Hepatocyte (in vitro differentiated cells): Measurements from ENCODE around the gene PLCD1. TPM values are rescaled to one million over a fixed set of nuclear protein-coding genes. Genes with fewer than 3 reads are reported as not detected.

Source experiments
- DNase-seq: peaks from one replicate; pipeline ENCODE4 v3.0.0-alpha.2; 2016; ENCODE audit warnings: low spot score
- H2AFZ ChIP-seq: fragments of 200-600 bp; sonication (generic); 2 replicates; pipeline ENCODE4 v1.6.0; 2016; ENCODE audit warnings: antibody characterized with exemption, mild to moderate bottlenecking
- H3K27ac ChIP-seq: fragments of 200-600 bp; sonication (generic); 2 replicates; pipeline ENCODE4 v1.5.1; 2016; ENCODE audit warnings: mild to moderate bottlenecking
- H3K27me3 ChIP-seq: fragments of 200-600 bp; sonication (generic); 2 replicates; pipeline ENCODE4 v1.6.1; 2016
- H3K36me3 ChIP-seq: fragments of 200-600 bp; sonication (generic); replicated peaks from 2 replicates; pipeline ENCODE4 v1.5.1; 2016; ENCODE audit warnings: low read depth; ENCODE audit not compliant: insufficient read depth
- H3K4me1 ChIP-seq: fragments of 200-600 bp; sonication (generic); 2 replicates; pipeline ENCODE4 v1.5.1; 2016; ENCODE audit warnings: mild to moderate bottlenecking, moderate library complexity; ENCODE audit not compliant: insufficient read depth
- H3K4me2 ChIP-seq: fragments of 200-600 bp; sonication (generic); 2 replicates; pipeline ENCODE4 v1.6.0; 2016
- H3K4me3 ChIP-seq: fragments of 200-600 bp; sonication (generic); 2 replicates; pipeline ENCODE4 v1.5.1; 2016; ENCODE audit warnings: mild to moderate bottlenecking
- H3K79me2 ChIP-seq: fragments of 200-600 bp; sonication (generic); 2 replicates; pipeline ENCODE4 v1.6.0; 2017; ENCODE audit warnings: mild to moderate bottlenecking
- H3K9me2 ChIP-seq: fragments of 200-600 bp; sonication (generic); replicated peaks from 2 replicates; pipeline ENCODE4 v1.6.0; 2017; ENCODE audit warnings: mild to moderate bottlenecking; ENCODE audit not compliant: insufficient read depth
- H3K9me3 ChIP-seq: fragments of 200-600 bp; sonication (generic); 2 replicates; pipeline ENCODE4 v1.5.1; 2016; ENCODE audit warnings: low read depth, mild to moderate bottlenecking
- H4K20me1 ChIP-seq: fragments of 200-600 bp; sonication (generic); 2 replicates; pipeline ENCODE4 v1.6.0; 2016; ENCODE audit warnings: mild to moderate bottlenecking; ENCODE audit not compliant: insufficient read depth, poor library complexity, severe bottlenecking
- EZH2 ChIP-seq: fragments of 200-600 bp; sonication (generic); IDR thresholded peaks from 2 replicates; pipeline ENCODE4 v1.6.1; 2016; ENCODE audit warnings: antibody characterized with exemption, mild to moderate bottlenecking, borderline replicate concordance
- EZH2phosphoT487 ChIP-seq: fragments of 200-600 bp; sonication (generic); IDR thresholded peaks from one replicate; pipeline ENCODE4 v1.6.1; 2018; ENCODE audit warnings: antibody characterized with exemption, mild to moderate bottlenecking, low read depth, moderate library complexity; ENCODE audit not compliant: unreplicated experiment, severe bottlenecking
- WGBS: methylation state at CpG from one replicate; pipeline ENCODE4 v1.1.6; 2016; ENCODE audit warnings: low lambda C conversion rate; ENCODE audit errors: missing lambda C conversion rate; 5-methylcytosine and 5-hydroxymethylcytosine counted together
- polyA plus RNA-seq: library from polyadenylated mRNA; unstranded; fragments of >200 nt; fragmentation: Nextera tagmentation; extraction: Ambion mirVana; gene quantifications from 2 replicates; pipeline ENCODE4 v1.2.1, GENCODE V29; 2016
- total RNA-seq: library from RNA; depleted of rRNA; stranded (reverse); fragments of >200 nt; gene quantifications from 2 replicates; pipeline ENCODE4 v1.2.3, GENCODE V29; 2014
- TF ChIP-seq, protein P1 (sequence below): fragments of 200-600 bp; sonication (generic); IDR thresholded peaks from 2 replicates; pipeline ENCODE4 v1.5.1; 2016; ENCODE audit warnings: antibody characterized with exemption, mild to moderate bottlenecking; ENCODE audit not compliant: poor library complexity

PLCD1 gene
- total and polyA plus RNA-seq, 2 experiments from 2014 or later, result 21.7 to 22.6 TPM

DNA sequence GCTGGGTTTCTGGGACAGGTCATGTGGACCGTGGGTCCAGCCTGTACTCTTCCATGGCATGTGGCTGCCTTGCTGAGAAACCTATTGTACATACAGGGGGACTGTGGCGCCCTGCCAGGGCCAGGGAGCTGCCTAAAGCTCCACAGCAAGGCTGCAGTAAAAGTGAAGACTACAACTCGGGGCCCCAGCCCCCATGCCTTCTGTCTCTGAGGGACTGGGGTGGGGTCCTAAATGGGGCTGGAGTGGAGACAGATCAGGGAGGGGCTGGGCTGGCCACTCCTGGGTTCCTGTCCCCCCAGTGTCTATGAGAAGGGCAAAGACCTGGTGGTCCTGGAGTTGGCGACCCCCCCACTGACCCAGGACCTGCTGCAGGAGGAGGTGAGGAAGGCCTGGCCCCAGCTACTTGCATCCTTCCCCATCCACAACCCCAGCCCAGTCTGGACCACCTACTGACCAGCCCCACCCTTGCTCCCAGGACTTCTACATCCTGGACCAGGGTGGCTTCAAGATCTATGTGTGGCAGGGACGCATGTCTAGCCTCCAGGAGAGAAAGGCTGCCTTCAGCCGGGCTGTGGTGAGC is 31.6 kb downstream of the PLCD1 start:
- DNase-seq, result no peak
- 91% methylated on average over 6 of the region's 6 CpGs for WGBS
- Histone ChIP-seq H3K4me1 (peaks cover 35% of the 10 kb centered on the region), H4K20me1 (no peaks in the 10 kb centered on the region), H3K4me2 (peak overlapping the region; percentile 90), H3K36me3 (no peaks in the 10 kb centered on the region), H3K9me2 (no peaks in the 10 kb centered on the region), H3K27me3 (no peaks in the 10 kb centered on the region), H3K79me2 (peaks cover 6% of the 10 kb centered on the region), H3K9me3 (no peaks in the 10 kb centered on the region), H3K27ac (peak overlapping the region; percentile 91), H2AFZ (no peak overlapping the region), H3K4me3 (no peak overlapping the region)
- TF ChIP-seq EZH2phosphoT487 (no peak), EZH2 (no peak)
- TF ChIP-seq, protein P1, sequence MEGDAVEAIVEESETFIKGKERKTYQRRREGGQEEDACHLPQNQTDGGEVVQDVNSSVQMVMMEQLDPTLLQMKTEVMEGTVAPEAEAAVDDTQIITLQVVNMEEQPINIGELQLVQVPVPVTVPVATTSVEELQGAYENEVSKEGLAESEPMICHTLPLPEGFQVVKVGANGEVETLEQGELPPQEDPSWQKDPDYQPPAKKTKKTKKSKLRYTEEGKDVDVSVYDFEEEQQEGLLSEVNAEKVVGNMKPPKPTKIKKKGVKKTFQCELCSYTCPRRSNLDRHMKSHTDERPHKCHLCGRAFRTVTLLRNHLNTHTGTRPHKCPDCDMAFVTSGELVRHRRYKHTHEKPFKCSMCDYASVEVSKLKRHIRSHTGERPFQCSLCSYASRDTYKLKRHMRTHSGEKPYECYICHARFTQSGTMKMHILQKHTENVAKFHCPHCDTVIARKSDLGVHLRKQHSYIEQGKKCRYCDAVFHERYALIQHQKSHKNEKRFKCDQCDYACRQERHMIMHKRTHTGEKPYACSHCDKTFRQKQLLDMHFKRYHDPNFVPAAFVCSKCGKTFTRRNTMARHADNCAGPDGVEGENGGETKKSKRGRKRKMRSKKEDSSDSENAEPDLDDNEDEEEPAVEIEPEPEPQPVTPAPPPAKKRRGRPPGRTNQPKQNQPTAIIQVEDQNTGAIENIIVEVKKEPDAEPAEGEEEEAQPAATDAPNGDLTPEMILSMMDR, result no peak

DNA sequence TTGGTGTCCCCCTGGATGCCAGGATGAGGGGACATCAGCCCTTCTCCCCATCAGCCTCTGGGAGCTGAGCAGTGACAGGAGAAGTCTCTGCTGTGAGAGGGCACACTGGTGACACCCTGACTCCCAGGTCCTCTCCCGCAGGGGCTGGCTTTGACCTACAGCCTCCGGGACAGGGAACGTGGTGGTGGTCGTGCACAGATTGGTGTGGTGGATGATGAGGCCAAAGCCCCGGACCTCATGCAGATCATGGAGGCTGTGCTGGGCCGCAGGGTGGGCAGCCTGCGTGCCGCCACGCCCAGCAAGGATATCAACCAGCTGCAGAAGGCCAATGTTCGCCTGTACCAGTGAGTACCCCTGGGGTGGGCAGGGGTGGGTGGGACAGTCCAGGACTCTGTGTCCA is 32.1 kb downstream of the PLCD1 start:
- Histone ChIP-seq H3K27me3 (no peaks in the 10 kb centered on the region), H3K9me3 (no peaks in the 10 kb centered on the region), H2AFZ (no peak overlapping the region), H3K27ac (no peak overlapping the region), H3K79me2 (peaks cover 6% of the 10 kb centered on the region), H3K4me3 (no peak overlapping the region), H3K4me2 (no peak overlapping the region), H4K20me1 (no peaks in the 10 kb centered on the region), H3K4me1 (peaks cover 31% of the 10 kb centered on the region), H3K9me2 (no peaks in the 10 kb centered on the region), H3K36me3 (no peaks in the 10 kb centered on the region)
- DNase-seq, result no peak
- TF ChIP-seq, protein P1, result no peak
- no peak for TF ChIP-seq EZH2phosphoT487
- WGBS, result 97% methylated on average over 10 of the region's 10 CpGs

DNA sequence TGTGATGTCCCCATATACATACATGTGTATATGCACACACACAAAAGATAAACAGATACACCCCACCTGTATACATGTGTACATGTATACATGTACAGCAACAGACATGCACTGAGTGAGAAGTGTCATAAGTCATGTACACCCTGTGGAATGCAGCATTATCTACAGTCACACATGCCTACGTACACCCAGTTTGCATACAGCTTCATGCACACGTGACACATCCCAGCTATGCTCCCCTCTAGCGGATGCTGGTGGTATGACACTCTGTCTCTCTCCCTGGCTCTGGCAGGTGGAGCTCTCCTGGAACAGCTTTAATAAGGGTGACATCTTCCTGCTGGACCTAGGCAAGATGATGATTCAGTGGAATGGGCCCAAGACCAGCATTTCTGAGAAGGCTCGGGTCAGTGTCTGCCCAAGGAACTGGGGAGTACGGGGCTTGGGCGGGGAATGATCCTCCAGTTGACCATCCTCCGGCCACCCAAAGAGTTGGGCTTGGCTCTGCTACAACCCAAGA is 32.6 kb downstream of the PLCD1 start:
- H3K27ac ChIP-seq, result peak overlapping the region; percentile 40
- no peak overlapping the region for H3K4me3 ChIP-seq
- H3K27me3 ChIP-seq, result no peaks in the 10 kb centered on the region
- H3K4me2 ChIP-seq, result no peak overlapping the region
- H3K4me1 ChIP-seq, result peaks cover 34% of the 10 kb centered on the region
- no peaks in the 10 kb centered on the region for H3K9me3 ChIP-seq
- H3K36me3 ChIP-seq, result no peaks in the 10 kb centered on the region
- no peak overlapping the region for H2AFZ ChIP-seq
- WGBS, result 51% methylated on average over 7 of the region's 7 CpGs
- DNase-seq, result peak; percentile 88
- no peaks in the 10 kb centered on the region for H4K20me1 ChIP-seq
- H3K79me2 ChIP-seq, result peaks cover 6% of the 10 kb centered on the region
- TF ChIP-seq, protein P1, result peak; percentile 76
- no peak for TF ChIP-seq EZH2phosphoT487
- H3K9me2 ChIP-seq, result no peaks in the 10 kb centered on the region
